ENCODE measurements around the gene CD151. TPM values are rescaled to one million over a fixed set of nuclear protein-coding genes. Genes with fewer than 3 reads are reported as not detected.

The CD151 gene
- total RNA-seq, 2 donors from 2014 or later: 443 to 462 TPM

GRCh38 chr11:849104-849824, 16.5 kb downstream of the CD151 start:
- intact Hi-C loops (cut with DNase I, micrococcal nuclease): no loop called here
- DNase-seq (peak in 1 of 2 donors; percentile 47), ATAC-seq (no peak)

GRCh38 chr11:849951-850774, 17.4 kb downstream of the CD151 start:
- DNase-seq (no peak), ATAC-seq (no peak)
- intact Hi-C loops (cut with DNase I, micrococcal nuclease): loop anchor here in 1 of 2 donors (10.0 kb wide), 1 partner anchor 195 kb away; no protein-coding TSS in a partner anchor

GRCh38 chr11:850775-851763, 18.3 kb downstream of the CD151 start:
- intact Hi-C loops (cut with DNase I, micrococcal nuclease): loop anchor here in 1 of 2 donors (10.0 kb wide), 1 partner anchor 194 kb away; no protein-coding TSS in a partner anchor
- ATAC-seq (no peak), DNase-seq (no peak)

DNA sequence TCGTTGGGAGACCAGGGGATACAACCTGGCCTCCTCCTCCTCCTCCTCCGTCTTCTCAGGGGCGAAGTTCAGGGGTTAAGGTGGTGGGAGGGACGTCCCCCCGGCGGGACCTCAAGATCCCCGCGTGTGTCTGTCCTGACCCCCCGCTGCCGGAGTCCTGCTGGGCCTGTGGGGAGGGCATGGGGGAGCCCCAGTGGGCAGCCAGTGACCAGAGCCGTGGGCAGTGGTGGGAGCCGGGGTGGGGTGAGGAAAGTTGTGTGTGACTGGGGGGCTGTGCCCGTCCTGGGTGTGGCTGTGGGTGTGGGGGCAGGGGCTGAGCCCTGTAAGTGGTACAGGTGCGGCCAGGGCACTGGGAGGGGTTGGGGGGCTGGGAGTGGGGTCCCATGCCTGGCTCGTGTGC, 20.0 kb downstream of the CD151 start:
- DNase-seq (no peak), ATAC-seq (no peak)
- intact Hi-C loops (cut with DNase I, micrococcal nuclease): loop anchor here in 1 of 2 donors (10.0 kb wide), 1 partner anchor 192 kb away; no protein-coding TSS in a partner anchor

DNA sequence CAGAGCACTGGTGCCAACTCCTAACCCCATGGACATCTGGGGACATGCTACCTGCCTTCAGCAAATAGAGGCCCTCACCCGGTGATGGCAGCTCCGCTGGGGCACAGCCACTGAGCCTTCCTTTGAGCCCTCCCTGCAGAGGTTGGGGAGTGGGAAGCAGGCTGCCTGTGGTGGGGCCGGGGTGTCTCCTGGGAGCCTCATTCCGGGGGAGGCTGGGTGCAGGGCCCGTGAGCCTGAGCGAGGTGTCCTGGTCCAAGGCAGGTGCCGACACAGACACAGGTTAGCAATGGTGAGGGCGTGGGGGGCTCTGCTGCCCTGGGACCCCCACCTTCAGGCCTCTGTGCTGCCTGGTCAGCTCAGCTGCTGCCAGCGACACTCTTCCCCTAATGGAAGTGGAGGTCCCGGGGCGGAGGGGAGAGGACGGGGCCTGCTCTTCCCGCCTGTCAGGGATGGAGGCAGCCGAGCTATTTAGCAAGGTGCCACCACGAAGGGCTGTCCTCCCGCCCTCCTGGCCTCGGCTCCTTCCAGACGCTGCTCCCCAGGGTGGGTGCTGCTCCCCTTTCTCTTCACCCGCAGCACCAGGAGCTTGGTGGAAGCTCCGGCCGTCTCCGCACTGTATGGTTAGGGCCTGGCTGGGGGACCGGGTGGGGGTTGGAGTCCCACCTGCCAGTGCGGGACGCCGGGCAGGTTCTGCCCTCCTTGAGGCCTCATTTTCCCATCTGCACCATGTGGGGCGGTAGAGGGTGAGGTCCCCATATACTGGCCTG, 21.1 kb downstream of the CD151 start:
- DNase-seq (no peak), ATAC-seq (no peak)
- intact Hi-C loops (cut with DNase I, micrococcal nuclease): loop anchor here in 1 of 2 donors (10.0 kb wide), 1 partner anchor 191 kb away; no protein-coding TSS in a partner anchor

DNA sequence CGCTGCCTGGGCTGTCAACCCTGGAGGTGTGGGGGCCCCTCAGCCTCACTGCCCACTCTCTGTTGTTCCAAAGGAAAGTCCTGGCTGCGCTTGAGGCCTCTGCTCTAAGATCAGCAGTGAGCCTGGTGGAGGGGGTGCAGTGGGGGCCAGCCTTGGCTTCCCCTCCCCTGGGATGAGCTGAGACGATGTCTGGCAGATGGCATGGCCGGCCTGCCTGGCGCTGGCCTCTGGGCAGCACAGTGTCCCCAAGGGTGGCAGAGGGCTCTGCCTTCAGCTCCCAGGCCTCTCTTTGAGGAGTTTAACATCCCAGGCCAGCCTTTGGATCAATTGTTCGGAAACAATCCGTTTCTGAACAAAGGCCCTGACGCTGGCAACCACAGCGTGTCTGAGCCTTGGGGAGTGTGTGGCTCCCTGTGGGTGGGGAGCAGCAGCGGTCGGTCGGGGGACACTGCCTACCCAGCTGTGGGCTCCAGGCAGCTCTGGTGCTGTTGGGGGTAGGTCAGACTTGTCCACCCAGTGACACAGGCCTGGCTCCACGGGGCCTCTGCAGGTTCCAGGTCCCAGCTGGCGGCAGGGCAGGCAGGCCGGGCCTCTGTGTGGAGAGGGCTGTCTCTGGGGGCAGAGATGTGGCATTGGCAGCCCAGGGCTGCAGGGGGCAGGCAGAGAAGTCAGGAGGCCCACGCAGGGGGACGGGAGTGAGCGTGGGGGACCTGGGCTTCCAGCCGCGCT, 22.0 kb downstream of the CD151 start:
- intact Hi-C loops (cut with DNase I, micrococcal nuclease): loop anchor here in 1 of 2 donors (10.0 kb wide), 1 partner anchor 190 kb away; no protein-coding TSS in a partner anchor
- ATAC-seq: no peak

DNA sequence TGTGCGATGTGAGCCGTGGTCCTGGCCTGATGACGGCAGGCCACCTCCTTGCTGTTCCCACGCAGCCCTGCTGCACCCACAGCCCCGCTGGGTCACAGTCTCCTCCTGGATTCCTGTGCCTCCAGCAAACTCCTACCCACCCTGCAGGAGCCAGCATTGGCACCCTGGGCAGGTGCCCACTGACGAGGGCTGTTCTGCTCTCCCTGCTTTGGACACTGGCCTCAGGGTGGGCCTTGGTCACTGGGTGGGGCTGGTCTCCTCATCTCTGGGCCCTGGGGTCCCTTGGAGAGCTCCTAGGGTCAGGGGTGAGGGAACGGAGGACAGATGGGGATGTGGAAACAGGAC, 22.6 kb downstream of the CD151 start:
- intact Hi-C loops (cut with DNase I, micrococcal nuclease): loop anchor here in 1 of 2 donors (10.0 kb wide), 1 partner anchor 189 kb away; no protein-coding TSS in a partner anchor
- no peak for DNase-seq
- ATAC-seq: no peak

More for the DNA sequence above, 22.0 kb downstream of the CD151 start:
- DNase-seq: no peak

DNA sequence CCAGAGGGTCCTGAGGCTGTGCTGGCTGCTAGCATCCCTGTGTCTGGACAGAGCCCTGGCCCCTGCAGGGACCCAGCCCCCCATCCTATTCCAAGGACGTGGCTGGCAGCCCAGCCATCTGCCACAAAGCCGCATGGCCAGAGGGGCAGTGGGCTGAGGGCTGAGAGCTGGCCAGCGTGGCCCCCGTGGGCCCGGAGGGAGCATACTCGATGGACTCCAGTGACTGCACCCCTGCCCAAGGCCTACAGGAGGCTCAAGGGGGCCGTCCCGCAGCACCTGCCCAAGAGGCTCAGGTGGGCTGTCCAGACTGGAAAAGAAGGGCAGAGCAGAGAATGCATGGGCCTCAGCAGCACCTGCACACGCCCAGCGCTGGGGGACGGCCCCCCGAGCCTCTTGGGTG, 23.0 kb downstream of the CD151 start:
- no peak for DNase-seq
- intact Hi-C loops (cut with DNase I, micrococcal nuclease): loop anchor here in 1 of 2 donors (10.0 kb wide), 1 partner anchor 189 kb away; no protein-coding TSS in a partner anchor
- ATAC-seq: no peak

GRCh38 chr11:856397-856796, 23.6 kb downstream of the CD151 start:
- intact Hi-C loops (cut with DNase I, micrococcal nuclease): loop anchor here in 1 of 2 donors (10.0 kb wide), 1 partner anchor 188 kb away; no protein-coding TSS in a partner anchor
- DNase-seq (peak in 1 of 2 donors; percentile 35), ATAC-seq (peak; percentile 54)

DNA sequence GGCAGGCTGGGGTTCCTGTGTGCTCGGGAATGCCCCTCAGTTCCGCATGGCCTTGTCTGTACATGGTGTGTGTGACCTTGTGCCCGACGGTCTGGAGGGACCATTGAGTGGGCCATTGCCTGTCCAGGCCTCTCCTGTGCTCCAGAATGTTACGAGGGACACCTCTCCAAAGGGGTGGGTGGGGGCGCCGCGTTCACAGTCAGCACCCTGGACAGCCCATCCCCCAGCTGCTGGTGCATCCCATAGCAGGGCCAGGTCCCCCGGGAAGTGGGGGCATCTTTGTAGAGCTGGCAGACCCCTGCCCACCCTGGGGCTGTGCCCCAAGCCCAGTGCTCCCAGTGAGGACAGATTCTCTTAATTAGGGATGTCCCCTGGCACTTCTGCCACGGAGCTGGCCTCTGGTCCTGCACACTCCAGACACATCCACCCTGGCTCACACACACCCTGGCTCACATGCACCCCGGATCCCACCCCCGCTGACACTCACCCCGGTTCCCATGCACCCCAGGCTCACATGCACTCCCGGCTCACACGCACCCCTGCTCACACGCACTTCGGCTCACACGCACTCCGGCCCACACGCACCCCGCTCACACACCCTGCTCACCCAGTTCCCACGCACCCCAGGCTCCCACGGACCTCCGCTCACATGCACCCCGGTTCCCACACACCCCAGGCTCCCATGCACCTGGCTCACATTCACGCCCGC, 25.5 kb downstream of the CD151 start:
- ATAC-seq (no peak), DNase-seq (no peak)
- intact Hi-C loops (cut with DNase I, micrococcal nuclease): loop anchor here in 1 of 2 donors (10.0 kb wide), 1 partner anchor 187 kb away; no protein-coding TSS in a partner anchor

GRCh38 chr11:858762-859339, 26.1 kb downstream of the CD151 start:
- DNase-seq (no peak), ATAC-seq (no peak)
- intact Hi-C loops (cut with DNase I, micrococcal nuclease): loop anchor here in 1 of 2 donors (10.0 kb wide), 1 partner anchor 186 kb away; no protein-coding TSS in a partner anchor

DNA sequence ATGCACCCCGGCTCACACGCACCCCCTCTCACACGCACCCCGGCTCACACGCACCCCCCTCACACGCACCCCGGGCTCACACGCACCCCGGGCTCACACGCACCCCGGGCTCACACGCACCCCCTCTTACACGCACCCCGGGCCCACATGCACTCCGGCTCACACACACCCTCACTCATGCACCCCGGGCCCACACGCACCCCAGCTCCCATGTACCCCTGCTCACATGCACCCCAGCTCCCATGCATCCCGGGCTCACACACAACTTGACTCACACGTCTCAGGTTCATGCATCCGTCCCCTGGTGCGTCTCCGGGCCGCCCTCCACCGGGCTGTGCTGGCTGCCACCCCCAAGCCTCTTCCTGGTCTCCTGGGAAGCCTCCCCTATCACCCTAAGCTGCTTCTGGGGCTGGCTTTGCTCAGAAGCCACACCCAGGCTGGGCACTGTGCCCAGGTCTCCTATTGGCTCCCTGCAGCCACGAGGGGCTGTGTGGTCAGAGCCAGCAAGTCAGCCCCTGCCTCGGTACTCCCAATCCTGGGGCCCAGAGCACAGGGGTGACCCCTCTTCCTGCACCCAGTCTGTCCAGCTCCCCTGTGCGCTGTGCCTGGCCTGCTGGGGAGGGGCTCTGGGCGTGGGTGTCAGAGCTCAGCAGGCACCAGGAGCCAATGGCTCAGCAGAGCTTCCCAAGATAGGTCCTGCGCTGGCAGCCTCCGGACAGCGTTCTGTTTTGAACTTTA, 26.8 kb downstream of the CD151 start:
- intact Hi-C loops (cut with DNase I, micrococcal nuclease): loop anchor here in 1 of 2 donors (10.0 kb wide), 1 partner anchor 185 kb away; no protein-coding TSS in a partner anchor
- ATAC-seq (peak; percentile 77), DNase-seq (peak; percentile 81 to 89)

DNA sequence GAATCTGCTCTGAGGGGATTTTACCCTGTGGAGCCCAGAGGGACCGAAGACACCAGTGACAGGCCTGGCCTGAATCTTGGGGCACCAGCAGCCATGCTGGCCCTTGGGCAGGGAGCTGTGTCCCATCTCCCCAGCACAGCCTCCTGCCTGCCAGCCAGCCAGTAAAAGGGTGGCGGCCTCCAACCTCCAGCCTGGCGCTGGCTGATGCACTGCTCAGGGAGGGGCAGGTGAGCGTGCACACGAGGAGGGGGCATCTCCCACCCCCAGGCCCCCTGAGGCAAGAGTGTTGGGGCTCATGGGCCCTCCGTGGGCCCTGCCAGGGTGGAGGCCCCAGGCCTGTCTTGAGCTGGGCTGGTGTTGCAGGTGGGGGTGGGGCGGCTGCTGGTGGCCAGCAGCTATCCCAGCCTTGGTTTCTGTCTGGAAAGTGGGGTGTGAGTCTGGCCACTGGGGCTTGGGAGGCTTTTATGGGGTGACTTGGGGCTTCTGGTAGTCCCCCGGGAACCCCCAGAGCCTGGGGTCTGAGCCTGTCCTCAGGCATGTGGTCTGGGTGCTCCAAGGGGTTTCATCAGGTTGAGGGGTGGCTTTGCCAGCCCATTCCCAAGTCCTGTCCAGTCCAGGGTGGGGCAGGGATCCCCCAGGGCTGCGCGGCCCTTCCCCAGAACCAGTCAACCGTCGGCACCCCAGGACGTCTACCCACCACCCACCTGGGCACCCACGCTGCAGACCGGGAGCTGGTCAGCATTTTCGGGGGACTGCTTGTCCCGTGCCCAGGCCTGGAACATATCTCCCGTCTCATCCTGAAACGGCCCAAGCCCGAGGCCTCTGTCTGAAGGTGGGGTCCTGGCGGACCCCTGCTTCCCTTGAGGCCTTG, 27.7 kb downstream of the CD151 start:
- ATAC-seq: peak; percentile 13
- intact Hi-C loops (cut with DNase I, micrococcal nuclease): no loop called here

GRCh38 chr11:861105-861479, 28.3 kb downstream of the CD151 start:
- no peak for ATAC-seq
- DNase-seq: no peak
- intact Hi-C loops (cut with DNase I, micrococcal nuclease): no loop called here

More for the DNA sequence above, 27.7 kb downstream of the CD151 start:
- DNase-seq: no peak
